Measurements from ENCODE around the gene IFNLR1.

DNA sequence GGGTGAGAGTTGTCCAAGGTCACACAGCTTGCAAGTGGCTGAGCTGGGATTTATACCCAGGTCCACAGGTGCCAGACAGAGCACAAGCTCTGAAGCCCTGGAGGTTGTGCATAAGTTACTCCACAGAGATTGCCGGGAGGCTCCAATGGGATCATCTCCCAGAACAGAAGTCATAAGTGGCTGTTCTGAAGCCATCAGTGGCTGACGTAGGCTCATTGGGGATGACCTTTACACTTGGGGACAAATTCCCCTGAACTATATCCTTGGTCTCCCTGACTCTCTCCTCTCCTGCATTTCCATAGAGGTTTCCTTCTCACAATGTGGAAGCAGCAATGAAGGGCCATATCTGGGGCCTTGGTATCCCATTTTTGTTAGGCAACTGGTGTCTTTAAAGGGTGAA is 37.0 kb upstream of the IFNLR1 start:
- TF ChIP-seq, protein P1, sequence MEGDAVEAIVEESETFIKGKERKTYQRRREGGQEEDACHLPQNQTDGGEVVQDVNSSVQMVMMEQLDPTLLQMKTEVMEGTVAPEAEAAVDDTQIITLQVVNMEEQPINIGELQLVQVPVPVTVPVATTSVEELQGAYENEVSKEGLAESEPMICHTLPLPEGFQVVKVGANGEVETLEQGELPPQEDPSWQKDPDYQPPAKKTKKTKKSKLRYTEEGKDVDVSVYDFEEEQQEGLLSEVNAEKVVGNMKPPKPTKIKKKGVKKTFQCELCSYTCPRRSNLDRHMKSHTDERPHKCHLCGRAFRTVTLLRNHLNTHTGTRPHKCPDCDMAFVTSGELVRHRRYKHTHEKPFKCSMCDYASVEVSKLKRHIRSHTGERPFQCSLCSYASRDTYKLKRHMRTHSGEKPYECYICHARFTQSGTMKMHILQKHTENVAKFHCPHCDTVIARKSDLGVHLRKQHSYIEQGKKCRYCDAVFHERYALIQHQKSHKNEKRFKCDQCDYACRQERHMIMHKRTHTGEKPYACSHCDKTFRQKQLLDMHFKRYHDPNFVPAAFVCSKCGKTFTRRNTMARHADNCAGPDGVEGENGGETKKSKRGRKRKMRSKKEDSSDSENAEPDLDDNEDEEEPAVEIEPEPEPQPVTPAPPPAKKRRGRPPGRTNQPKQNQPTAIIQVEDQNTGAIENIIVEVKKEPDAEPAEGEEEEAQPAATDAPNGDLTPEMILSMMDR (conservative IDR thresholded peaks at IDR 0.05 in 1 of 2, IDR thresholded peaks at IDR 0.05 in 1 of 2; ENCODE audit: low read depth in 1 of 2, low read length in 2 of 2), result no peak
- TF ChIP-seq EZH2 (IDR thresholded peaks at IDR 0.05; ENCODE audit: low read length, missing control alignments), result no peak

All from fibroblast of lung (primary cell).